DOHH2 (cell line): ENCODE measurements around the gene CORT.
A peak's percentile ranks its signal among the peaks of the same experiment; 100 is the strongest.
"Not testable (repeated sequence)": the region's sequence is repeated elsewhere in the genome, so short reads cannot be mapped to it uniquely, and the experiment has no call there.

Experiments used
- H3F3A ChIP-seq: fragments of 200-600 bp; sonication (generic), shearing (Covaris generic); 2 replicates; pipeline ENCODE4 v1.6.0; 2016; ENCODE audit warnings: antibody characterized with exemption, mild to moderate bottlenecking; ENCODE audit not compliant: control insufficient read depth, insufficient read depth
- H3K27ac ChIP-seq: fragments of 200-600 bp; sonication (generic); 2 replicates; pipeline ENCODE4 v1.5.1; 2014; ENCODE audit warnings: low read depth, mild to moderate bottlenecking, low read length, moderate library complexity
- H3K27me3 ChIP-seq: fragments of 200-600 bp; sonication (generic); 2 replicates; pipeline ENCODE4 v1.6.1; 2014; ENCODE audit warnings: mild to moderate bottlenecking, low read length, mixed read lengths; ENCODE audit not compliant: control insufficient read depth
- H3K36me3 ChIP-seq: fragments of 200-600 bp; sonication (generic); 2 replicates; pipeline ENCODE4 v1.6.1; 2014; ENCODE audit warnings: mild to moderate bottlenecking, low read length, moderate library complexity, mixed read lengths; ENCODE audit not compliant: control insufficient read depth
- H3K4me1 ChIP-seq: fragments of 200-600 bp; sonication (generic); 2 replicates; pipeline ENCODE4 v1.6.1; 2014; ENCODE audit warnings: mild to moderate bottlenecking, low read length, mixed read lengths; ENCODE audit not compliant: control insufficient read depth
- H3K4me2 ChIP-seq: fragments of 200-600 bp; sonication (generic); 2 replicates; pipeline ENCODE4 v1.6.0; 2014; ENCODE audit warnings: mild to moderate bottlenecking, low read length, moderate library complexity
- H3K4me3 ChIP-seq: fragments of 200-600 bp; sonication (generic); 2 replicates; pipeline ENCODE4 v1.5.1; 2014; ENCODE audit warnings: mild to moderate bottlenecking, low read length, mixed read lengths
- H3K79me2 ChIP-seq: fragments of 200-600 bp; sonication (generic); 2 replicates; pipeline ENCODE4 v1.6.1; 2014; ENCODE audit warnings: mild to moderate bottlenecking, low read length, mixed read lengths; ENCODE audit not compliant: control insufficient read depth
- H3K9me2 ChIP-seq: fragments of 200-600 bp; sonication (generic); replicated peaks from 2 replicates; pipeline ENCODE4 v1.6.1; 2014; ENCODE audit warnings: mild to moderate bottlenecking, low read length, mixed read lengths; ENCODE audit not compliant: control insufficient read depth
- H3K9me3 ChIP-seq: fragments of 200-600 bp; sonication (generic); 2 replicates; pipeline ENCODE4 v1.6.1; 2014; ENCODE audit warnings: antibody characterized with exemption, low read length, mixed read lengths; ENCODE audit not compliant: control insufficient read depth, insufficient read depth
- H4K20me1 ChIP-seq: fragments of 200-600 bp; sonication (generic); 2 replicates; pipeline ENCODE4 v1.6.0; 2014; ENCODE audit warnings: low read depth, mild to moderate bottlenecking, antibody characterized with exemption, low read length, moderate library complexity; ENCODE audit not compliant: control insufficient read depth, insufficient read depth
- CTCF ChIP-seq: fragments of 200-600 bp; sonication (generic); IDR thresholded peaks from one replicate; pipeline ENCODE4 v1.5.1; 2014; ENCODE audit warnings: antibody characterized with exemption, mild to moderate bottlenecking, low read depth, low read length; ENCODE audit not compliant: poor library complexity, severe bottlenecking
- EZH2phosphoT487 ChIP-seq: fragments of 200-600 bp; sonication (generic); IDR thresholded peaks from 2 replicates; pipeline ENCODE4 v1.6.1; 2017; ENCODE audit warnings: borderline replicate concordance, mild to moderate bottlenecking, antibody characterized with exemption, low read length, moderate library complexity, mixed read lengths

Gene CORT

DNA sequence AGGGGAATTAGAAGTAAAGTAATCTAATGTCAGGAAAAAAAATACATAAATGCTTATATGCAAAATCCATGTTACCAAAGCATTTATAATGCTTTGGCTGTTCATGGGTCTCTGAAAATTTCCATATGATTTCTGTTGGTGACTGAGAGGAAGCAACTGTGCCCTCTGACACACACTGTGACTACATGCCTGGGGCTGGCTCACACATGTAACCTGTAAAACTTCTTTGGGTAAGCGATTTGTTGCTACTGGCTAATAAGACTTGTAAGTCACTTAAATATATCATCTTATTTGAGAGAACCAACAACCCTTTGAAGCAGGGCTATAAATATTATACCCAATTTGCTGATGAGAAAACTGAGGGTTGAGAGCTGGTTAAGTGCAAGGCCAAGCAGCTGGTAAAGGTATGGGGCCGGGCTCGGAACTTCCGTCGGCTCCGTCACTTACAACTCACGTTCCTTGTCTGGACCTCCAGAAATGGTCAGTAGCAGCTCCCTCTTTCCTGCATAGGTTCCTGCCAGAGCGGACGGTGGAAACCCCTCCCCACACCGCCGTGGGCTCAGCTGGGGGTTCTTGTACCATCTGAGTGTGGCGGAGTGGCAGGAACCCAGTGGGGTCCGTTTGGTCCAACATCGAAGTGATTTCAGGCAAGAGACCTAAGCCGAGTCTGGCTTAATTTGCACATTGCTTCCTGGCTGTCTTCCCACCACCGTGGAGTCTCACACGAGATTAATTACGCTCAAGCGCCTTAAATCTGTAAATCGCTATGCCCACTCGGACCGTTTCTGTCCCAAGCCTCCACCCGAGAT is 21.8 kb downstream of the CORT start:
- TF ChIP-seq CTCF (no peak), EZH2phosphoT487 (no peak)
- H3K27me3 ChIP-seq, result no peaks in the 10 kb centered on the region
- peaks cover 37% of the 10 kb centered on the region for H3K4me1 ChIP-seq
- peaks cover 19% of the 10 kb centered on the region for H3F3A ChIP-seq
- H3K9me3 ChIP-seq, result no peaks in the 10 kb centered on the region
- H4K20me1 ChIP-seq, result peaks cover 4% of the 10 kb centered on the region; the same call in 1 of the 2 replicates
- H3K36me3 ChIP-seq, result peaks cover 36% of the 10 kb centered on the region
- no peaks in the 10 kb centered on the region for H3K9me2 ChIP-seq
- H3K79me2 ChIP-seq, result peaks cover 55% of the 10 kb centered on the region
- peak overlapping the region; percentile 73 for H3K4me2 ChIP-seq
- peak overlapping the region; percentile 93 for H3K4me3 ChIP-seq
- peak overlapping the region; percentile 95 for H3K27ac ChIP-seq

DNA sequence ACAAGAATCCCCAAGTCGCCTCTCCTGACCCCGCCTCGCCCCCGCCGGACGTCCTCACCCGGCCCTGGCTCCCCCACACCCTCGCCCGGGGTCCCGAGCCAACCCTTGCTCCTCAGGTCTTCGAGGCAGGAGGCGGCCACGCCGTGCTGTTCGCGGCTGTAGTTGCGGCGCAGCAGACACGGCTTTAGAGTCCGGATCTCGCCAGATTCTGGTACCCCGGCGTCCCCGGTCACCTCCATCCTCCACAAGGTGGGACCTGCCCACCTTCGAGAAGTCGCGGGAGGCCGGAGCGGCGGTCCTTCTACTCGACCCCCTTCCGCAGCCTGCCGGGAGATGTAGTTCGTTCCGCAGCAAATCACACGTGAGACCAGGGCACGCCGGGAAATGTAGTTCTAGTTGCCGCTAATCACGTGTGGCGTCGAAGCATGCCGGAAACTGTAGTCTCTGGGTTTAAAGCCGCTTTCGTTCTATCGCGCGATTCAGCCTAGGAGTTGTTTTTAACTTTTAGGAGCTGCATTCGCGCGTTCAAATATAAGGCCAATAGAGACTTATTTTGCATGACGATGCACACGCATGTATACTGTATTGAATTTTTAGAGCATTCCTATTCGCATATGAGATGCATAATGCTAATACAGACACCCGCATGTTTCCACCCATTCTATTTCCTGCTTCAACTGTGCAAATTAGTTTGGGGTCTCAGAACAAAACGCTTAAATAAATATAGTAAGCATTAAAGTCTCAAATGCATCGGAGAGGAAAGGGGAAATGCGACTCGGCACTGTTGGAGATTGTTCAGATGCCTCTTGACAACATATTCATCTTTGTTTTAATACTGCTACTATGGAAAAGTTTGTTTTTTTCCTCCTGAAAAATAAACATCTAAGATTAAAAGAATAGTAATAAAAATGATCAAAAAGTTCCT is 22.7 kb downstream of the CORT start, which contains the start of gene DFFA:
Gene DFFA (minus strand): TSS at position 310 of the 925 bp plus-strand sequence. CDS start 71 bp downstream, at position 239.
- TF ChIP-seq CTCF (no peak), EZH2phosphoT487 (no peak)
- Histone ChIP-seq H3K4me3 (peak within 1 kb of the TSS; percentile 93), H4K20me1 (peaks cover 4% of the 10 kb centered on the region; the same call in 1 of the 2 replicates), H3F3A (peaks cover 19% of the 10 kb centered on the region), H3K4me2 (peak within 1 kb of the TSS; percentile 73), H3K9me2 (no peaks in the 10 kb centered on the region), H3K4me1 (peaks cover 37% of the 10 kb centered on the region), H3K27ac (peak within 1 kb of the TSS; percentile 95), H3K27me3 (no peaks in the 10 kb centered on the region), H3K79me2 (peaks cover 63% of the 10 kb centered on the region), H3K9me3 (no peaks in the 10 kb centered on the region), H3K36me3 (peaks cover 32% of the 10 kb centered on the region)

GRCh38 chr1:10473145-10473765 is 23.4 kb downstream of the CORT start:
- Histone ChIP-seq H4K20me1 (peaks cover 4% of the 10 kb centered on the region; the same call in 1 of the 2 replicates), H3K79me2 (peaks cover 70% of the 10 kb centered on the region), H3K9me3 (no peaks in the 10 kb centered on the region), H3K36me3 (peaks cover 25% of the 10 kb centered on the region), H3F3A (peaks cover 19% of the 10 kb centered on the region), H3K9me2 (no peaks in the 10 kb centered on the region), H3K4me1 (peaks cover 37% of the 10 kb centered on the region), H3K27ac (peak overlapping the region; percentile 95), H3K27me3 (no peaks in the 10 kb centered on the region), H3K4me2 (peak overlapping the region; percentile 73), H3K4me3 (peak overlapping the region; percentile 93)
- no peak for TF ChIP-seq CTCF
- TF ChIP-seq EZH2phosphoT487, result no peak

DNA sequence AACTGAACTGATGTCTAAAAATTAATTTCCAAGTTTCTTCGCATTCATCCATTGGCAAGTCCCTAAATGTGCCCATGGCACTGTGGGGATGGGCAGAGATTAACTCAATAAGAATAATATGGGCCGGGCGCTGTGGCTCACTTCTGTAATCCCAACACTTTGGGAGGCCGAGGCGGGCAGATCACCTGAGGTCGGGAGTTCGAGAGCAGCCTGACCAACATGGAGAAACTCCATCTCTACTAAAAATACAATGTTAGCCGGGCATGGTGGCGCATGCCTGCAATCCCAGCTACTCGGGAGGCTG is 24.4 kb downstream of the CORT start:
- Histone ChIP-seq H3F3A (peaks cover 19% of the 10 kb centered on the region), H3K79me2 (peaks cover 75% of the 10 kb centered on the region), H3K27ac (peak overlapping the region; percentile 95), H3K4me3 (peak overlapping the region; percentile 93), H3K4me2 (peak overlapping the region; percentile 73), H3K4me1 (peaks cover 37% of the 10 kb centered on the region), H3K36me3 (peaks cover 14% of the 10 kb centered on the region)
- not testable (repeated sequence) for H3K9me2 ChIP-seq, H3K27me3 ChIP-seq, H4K20me1 ChIP-seq, H3K9me3 ChIP-seq
